ENCODE data around the gene NANOS2. TPM values are rescaled to one million over a fixed set of nuclear protein-coding genes. Genes with fewer than 3 reads are reported as not detected.
A peak's percentile ranks its signal among the peaks of the same experiment; 100 is the strongest.

The NANOS2 gene
- total and polyA plus RNA-seq, 9 of the 15 experiments (the other 6 are each of a cell fraction or from before 2014, with no cell fraction given), result not detected

- peaks cover 18% of the 10 kb centered on the region for H3K79me2 ChIP-seq (ENCODE audit: control insufficient read depth, insufficient read depth, low read length)
- peaks cover 13% of the 10 kb centered on the region; the same call in 1 of the 3 replicates for H3K36me3 ChIP-seq (ENCODE audit: control insufficient read depth, insufficient read depth, low read length)
- in situ Hi-C loops (cut with MboI) (no loop called here), intact Hi-C loops (cut with micrococcal nuclease) (no loop called here)
- no peak overlapping the region for H2AFZ ChIP-seq (ENCODE audit: low read depth, low read length)
- H3K4me1 ChIP-seq (replicated peaks in 1 of 2; ENCODE audit: control insufficient read depth in 2 of 2, insufficient read depth in 2 of 2, low read length in 2 of 2), result peaks cover 56 to 78% of the 10 kb centered on the region in 2 experiments
- no peak overlapping the region; a peak in 1 of 4 replicates for H3K9ac ChIP-seq (ENCODE audit: insufficient read depth in 1 of 2, low read depth in 2 of 2, low read length in 2 of 2)
- no peak overlapping the region for H3K4me3 ChIP-seq
- H3K27ac ChIP-seq (ENCODE audit: extremely low read depth, low read depth, low read length), result no peak overlapping the region
- no peaks in the 10 kb centered on the region for H3K9me1 ChIP-seq (ENCODE audit: control insufficient read depth, insufficient read depth, low read length)
- no peaks in the 10 kb centered on the region for H4K20me1 ChIP-seq (replicated peaks; ENCODE audit: control insufficient read depth, insufficient read depth, low read length)
- ChIA-PET POLR2A (interaction anchor here (0.8 to 2.1 kb wide), 2 partner anchors 12 to 16 kb away, joined by 4 to 6 read pairs; partner anchors contain the start of genes FOXA3 and SYMPK), CTCF (ENCODE audit: low intra/inter-chr PET ratio) (interaction anchor here (4.9 kb wide), 1 partner anchor 15 kb away, joined by 102 read pairs; the partner anchor contains the start of genes FOXA3 and SYMPK)
- no peak for DNase-seq (ENCODE audit: extremely low read depth in 1 of 4, low spot score in 3 of 4)
- TF ChIP-seq ATF7 (IDR thresholded peaks at IDR 0.05), result no peak
- no peak for TF ChIP-seq ELF2 (CRISPR knock-in tag; IDR thresholded peaks at IDR 0.05)
- peak; percentile 60; the same call in 1 of the 2 replicates for TF ChIP-seq RAD51 (IDR thresholded peaks at IDR 0.05; ENCODE audit: borderline replicate concordance, low read depth)
- TF ChIP-seq USF1 (CRISPR knock-in tag; IDR thresholded peaks at IDR 0.05), result peak; percentile 64
- TF ChIP-seq USF2 (CRISPR knock-in tag; IDR thresholded peaks at IDR 0.05), result peak; percentile 23; the same call in 1 of the 2 replicates
- TF ChIP-seq ZNF766 (CRISPR knock-in tag; conservative IDR thresholded peaks at IDR 0.05), result no peak
- no peak for TF ChIP-seq ZFPM2 (CRISPR knock-in tag; IDR thresholded peaks at IDR 0.05)
- TF ChIP-seq NFRKB (IDR thresholded peaks at IDR 0.05; ENCODE audit: low read depth), result no peak
- TF ChIP-seq RBM25 (IDR thresholded peaks at IDR 0.05; ENCODE audit: low read depth, low read length, severe bottlenecking), result peak; percentile 29
- no peak for TF ChIP-seq NCOA2 (IDR thresholded peaks at IDR 0.05; ENCODE audit: partially characterized antibody in 2 of 2)
- TF ChIP-seq PCBP2 (IDR thresholded peaks at IDR 0.05; ENCODE audit: low read depth, low read length, poor library complexity, severe bottlenecking), result no peak
- no peak for TF ChIP-seq FOXK2 (conservative IDR thresholded peaks at IDR 0.05 in 1 of 2, IDR thresholded peaks at IDR 0.05 in 1 of 2; ENCODE audit: low read depth in 2 of 2)
- TF ChIP-seq KDM1A (IDR thresholded peaks at IDR 0.05), result peak in 1 of 2 experiments; percentile 39; a peak in 1 of 4 replicates
- no peak for TF ChIP-seq PML (IDR thresholded peaks at IDR 0.05; ENCODE audit: low read length)
- no peak for ATAC-seq
- peak; percentile 26 for FAIRE-seq
- H3K27me3 ChIP-seq (ENCODE audit: control insufficient read depth in 2 of 2, insufficient read depth in 2 of 2, low read length in 2 of 2), result no peaks in the 10 kb centered on the region
- BruUV-seq (replicated peaks), result no TSS peak
- no peak overlapping the region for H3K4me2 ChIP-seq (ENCODE audit: insufficient read depth, low read length)
- WGBS (ENCODE audit: insufficient coverage, low coverage, missing lambda C conversion rate), result 25% methylated on average over 2 of the region's 2 CpGs
- H3K9me3 ChIP-seq (replicated peaks; ENCODE audit: control insufficient read depth, insufficient read depth, low read depth, low read length), result no peaks in the 10 kb centered on the region
These were observed 34.6 kb downstream of the NANOS2 start for GRCh38 chr19:45879971-45880370.

All from K562 (cell line).